ENCODE measurements around the gene MSI2. TPM values are rescaled to one million over a fixed set of nuclear protein-coding genes. Genes with fewer than 3 reads are reported as not detected.

MSI2 gene
- total RNA-seq, 1 donor from 2014 or later, result 23.1 TPM

DNA sequence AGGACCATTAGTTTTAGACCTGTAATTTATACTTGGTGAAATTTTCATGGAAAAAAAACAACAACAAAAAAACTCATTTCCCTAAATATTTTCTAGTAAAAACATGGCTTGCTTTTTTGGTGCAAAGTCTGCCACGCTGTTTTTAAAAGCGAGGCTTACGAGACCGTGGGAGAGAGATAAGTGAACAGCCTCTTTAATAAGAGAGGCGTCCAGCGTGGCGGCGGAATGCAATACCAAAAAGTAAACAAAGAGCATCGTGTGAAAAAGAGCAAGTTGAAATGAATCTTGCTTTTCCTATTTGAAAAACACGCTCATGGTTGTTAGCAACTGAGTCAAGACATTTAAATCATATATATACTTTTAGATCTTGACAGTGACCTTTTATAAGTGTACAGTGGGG is 10.5 kb upstream of the MSI2 start:
- no peak overlapping the region for H3K27ac Mint-ChIP-seq (ENCODE audit: unreplicated experiment)
- peaks cover 4% of the 10 kb centered on the region for H3K4me1 Mint-ChIP-seq (ENCODE audit: low read depth)
- peaks cover 4% of the 10 kb centered on the region for H3K27me3 Mint-ChIP-seq (ENCODE audit: low read depth)
- DNase-seq (ENCODE audit: low spot score), result no peak
- H3K36me3 Mint-ChIP-seq (ENCODE audit: low read depth), result peaks cover 2% of the 10 kb centered on the region
- TF ChIP-seq, protein P1, sequence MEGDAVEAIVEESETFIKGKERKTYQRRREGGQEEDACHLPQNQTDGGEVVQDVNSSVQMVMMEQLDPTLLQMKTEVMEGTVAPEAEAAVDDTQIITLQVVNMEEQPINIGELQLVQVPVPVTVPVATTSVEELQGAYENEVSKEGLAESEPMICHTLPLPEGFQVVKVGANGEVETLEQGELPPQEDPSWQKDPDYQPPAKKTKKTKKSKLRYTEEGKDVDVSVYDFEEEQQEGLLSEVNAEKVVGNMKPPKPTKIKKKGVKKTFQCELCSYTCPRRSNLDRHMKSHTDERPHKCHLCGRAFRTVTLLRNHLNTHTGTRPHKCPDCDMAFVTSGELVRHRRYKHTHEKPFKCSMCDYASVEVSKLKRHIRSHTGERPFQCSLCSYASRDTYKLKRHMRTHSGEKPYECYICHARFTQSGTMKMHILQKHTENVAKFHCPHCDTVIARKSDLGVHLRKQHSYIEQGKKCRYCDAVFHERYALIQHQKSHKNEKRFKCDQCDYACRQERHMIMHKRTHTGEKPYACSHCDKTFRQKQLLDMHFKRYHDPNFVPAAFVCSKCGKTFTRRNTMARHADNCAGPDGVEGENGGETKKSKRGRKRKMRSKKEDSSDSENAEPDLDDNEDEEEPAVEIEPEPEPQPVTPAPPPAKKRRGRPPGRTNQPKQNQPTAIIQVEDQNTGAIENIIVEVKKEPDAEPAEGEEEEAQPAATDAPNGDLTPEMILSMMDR (IDR thresholded peaks at IDR 0.05), result no peak
- no peak overlapping the region for H3K4me3 Mint-ChIP-seq (ENCODE audit: unreplicated experiment)
- H3K9me3 Mint-ChIP-seq (ENCODE audit: low read depth), result peaks cover 15% of the 10 kb centered on the region

DNA sequence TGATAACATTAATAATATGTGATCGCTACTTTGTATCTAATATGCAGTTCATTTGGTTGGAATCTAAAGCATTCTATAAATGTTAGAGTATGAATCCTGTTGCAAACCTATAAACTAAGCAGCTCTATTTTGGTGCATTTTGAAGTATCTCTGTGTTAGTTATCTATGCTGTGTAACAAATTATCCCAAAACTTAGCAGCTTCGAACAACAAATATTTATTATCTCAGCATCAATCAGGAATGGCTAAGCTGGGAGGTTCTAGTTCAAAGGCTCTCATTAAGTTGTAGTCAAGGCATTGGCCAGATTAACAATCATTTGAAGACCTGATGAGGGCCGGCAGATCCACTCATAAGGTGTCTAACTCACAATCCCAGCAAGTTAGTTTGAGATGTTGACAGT is 10.1 kb upstream of the MSI2 start:
- Mint-ChIP-seq H3K27ac (ENCODE audit: unreplicated experiment) (no peak overlapping the region), H3K36me3 (ENCODE audit: low read depth) (peaks cover 2% of the 10 kb centered on the region), H3K27me3 (ENCODE audit: low read depth) (peaks cover 2% of the 10 kb centered on the region), H3K4me3 (ENCODE audit: unreplicated experiment) (no peak overlapping the region), H3K9me3 (ENCODE audit: low read depth) (peaks cover 19% of the 10 kb centered on the region), H3K4me1 (ENCODE audit: low read depth) (peaks cover 4% of the 10 kb centered on the region)
- TF ChIP-seq, protein P1 (IDR thresholded peaks at IDR 0.05), result no peak
- DNase-seq (ENCODE audit: low spot score), result no peak

DNA sequence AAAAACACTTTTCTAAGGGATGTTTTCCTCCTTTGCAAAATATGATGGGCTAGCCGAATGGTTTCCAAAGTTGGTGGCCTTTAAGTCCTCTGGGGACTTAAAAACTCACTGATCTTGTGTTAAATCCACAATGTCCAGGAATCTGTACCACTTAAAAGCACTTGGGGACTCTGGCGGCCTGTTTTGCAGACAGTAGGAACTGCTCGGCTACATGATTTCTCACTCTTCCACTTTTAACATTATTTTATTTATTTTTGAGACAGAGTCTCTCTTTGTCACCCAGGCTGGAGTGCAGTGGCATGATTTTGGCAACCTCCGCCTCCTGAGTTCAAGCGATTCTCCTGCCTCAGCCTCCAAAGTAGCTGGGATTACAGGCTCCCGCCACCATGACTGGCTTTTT is 9.1 kb upstream of the MSI2 start:
- Mint-ChIP-seq H3K4me3 (ENCODE audit: unreplicated experiment) (no peak overlapping the region), H3K27ac (ENCODE audit: unreplicated experiment) (no peak overlapping the region), H3K4me1 (ENCODE audit: low read depth) (peaks cover 4% of the 10 kb centered on the region), H3K36me3 (ENCODE audit: low read depth) (peaks cover 2% of the 10 kb centered on the region), H3K27me3 (ENCODE audit: low read depth) (no peaks in the 10 kb centered on the region), H3K9me3 (ENCODE audit: low read depth) (peaks cover 24% of the 10 kb centered on the region)
- TF ChIP-seq, protein P1 (IDR thresholded peaks at IDR 0.05), result no peak
- no peak for DNase-seq (ENCODE audit: low spot score)

DNA sequence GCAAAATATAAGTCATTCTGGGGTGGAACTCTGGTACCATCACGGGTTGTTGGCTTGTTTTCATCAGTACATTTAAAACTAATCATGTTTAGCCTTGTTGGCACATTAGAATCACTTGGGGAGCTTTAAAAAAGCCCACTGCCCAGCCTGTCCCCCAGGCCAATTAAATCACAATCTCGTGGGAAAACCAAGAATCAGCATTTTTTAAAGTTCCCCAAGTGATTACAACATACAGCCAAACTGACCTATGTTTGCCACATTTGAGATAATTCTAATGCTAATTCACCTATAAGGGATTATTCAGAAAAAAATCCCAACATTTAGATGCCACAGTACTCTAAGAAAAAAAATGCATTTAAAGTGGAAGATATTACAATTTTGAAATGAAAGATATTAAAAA is 8.4 kb upstream of the MSI2 start:
- TF ChIP-seq, protein P1 (IDR thresholded peaks at IDR 0.05), result no peak
- H3K36me3 Mint-ChIP-seq (ENCODE audit: low read depth), result peaks cover 2% of the 10 kb centered on the region
- H3K9me3 Mint-ChIP-seq (ENCODE audit: low read depth), result peaks cover 24% of the 10 kb centered on the region
- H3K4me1 Mint-ChIP-seq (ENCODE audit: low read depth), result peaks cover 1% of the 10 kb centered on the region
- H3K27me3 Mint-ChIP-seq (ENCODE audit: low read depth), result no peaks in the 10 kb centered on the region
- no peak for DNase-seq (ENCODE audit: low spot score)
- no peak overlapping the region for H3K4me3 Mint-ChIP-seq (ENCODE audit: unreplicated experiment)
- no peak overlapping the region for H3K27ac Mint-ChIP-seq (ENCODE audit: unreplicated experiment)

DNA sequence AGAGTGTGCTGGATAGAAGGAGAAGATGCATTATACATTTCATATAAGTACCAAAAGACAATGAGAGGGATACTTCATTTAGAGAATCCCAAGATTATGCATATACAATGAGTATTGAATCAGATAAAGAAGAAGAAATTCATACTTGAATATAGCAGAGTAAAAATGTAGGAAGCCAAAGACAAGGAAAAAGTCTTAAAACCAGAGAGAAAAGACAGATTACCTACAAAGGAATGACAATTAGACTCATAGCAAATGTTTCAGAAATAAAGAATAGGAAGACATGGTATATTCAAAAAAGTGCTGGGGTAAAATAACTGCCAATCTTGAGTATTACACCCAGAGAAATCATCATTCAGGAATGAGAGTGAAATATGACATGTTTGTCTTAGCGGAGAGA is 6.8 kb upstream of the MSI2 start:
- Mint-ChIP-seq H3K27me3 (ENCODE audit: low read depth) (no peaks in the 10 kb centered on the region), H3K9me3 (ENCODE audit: low read depth) (peaks cover 24% of the 10 kb centered on the region), H3K4me1 (ENCODE audit: low read depth) (no peaks in the 10 kb centered on the region), H3K4me3 (ENCODE audit: unreplicated experiment) (no peak overlapping the region), H3K36me3 (ENCODE audit: low read depth) (peaks cover 2% of the 10 kb centered on the region), H3K27ac (ENCODE audit: unreplicated experiment) (no peak overlapping the region)
- TF ChIP-seq, protein P1 (IDR thresholded peaks at IDR 0.05), result no peak
- DNase-seq (ENCODE audit: low spot score), result no peak

All from chondrocyte (in vitro differentiated cells).